NT2/D1 (cell line): ENCODE results near the gene JMJD8.

Experiments
- YY1 ChIP-seq: IDR thresholded peaks from 2 replicates; pipeline ENCODE4 v1.6.1; 2011; ENCODE audit not compliant: insufficient read length, insufficient read depth
- ZNF274 ChIP-seq: IDR thresholded peaks from 2 replicates; pipeline ENCODE4 v1.6.1; 2011; ENCODE audit warnings: mild to moderate bottlenecking, low read depth, low read length

DNA sequence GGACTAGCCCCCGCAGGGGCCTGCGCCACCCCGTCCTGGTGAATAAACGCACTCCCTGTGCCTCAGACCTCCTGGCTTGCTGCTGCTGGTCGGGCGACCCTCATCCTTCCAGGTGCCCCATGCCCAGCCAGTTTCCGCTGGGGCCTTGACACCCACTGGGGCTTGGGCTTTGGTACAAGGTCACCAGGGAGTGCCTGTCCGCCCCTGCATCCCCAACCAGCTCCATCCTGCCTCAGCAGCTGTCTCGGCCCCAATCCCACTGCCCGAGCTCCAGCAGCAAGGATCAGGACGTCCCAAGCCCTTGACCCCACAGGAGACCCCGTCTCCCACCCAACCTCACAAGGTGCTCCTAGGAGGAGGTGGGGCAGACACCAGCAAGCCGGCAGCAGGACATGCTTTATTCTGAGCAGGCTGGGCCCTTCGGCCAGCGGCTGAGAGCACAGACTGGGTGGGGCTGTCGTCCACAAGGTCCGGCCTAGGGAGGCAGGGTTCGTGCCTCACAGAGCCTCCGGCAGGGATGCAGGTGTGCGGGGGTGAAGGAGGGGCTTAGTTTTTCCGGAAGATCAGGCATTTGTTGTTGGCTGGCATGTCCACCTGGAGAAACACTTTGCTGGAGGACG lies 50.0 kb downstream of the JMJD8 start:
- no peak for TF ChIP-seq YY1
- no peak for TF ChIP-seq ZNF274
